Measurements from ENCODE around the gene EIF1. TPM values are rescaled to one million over a fixed set of nuclear protein-coding genes. Genes with fewer than 3 reads are reported as not detected.

Gene EIF1
- total and polyA plus RNA-seq, 2 of the 8 experiments (the other 6 are each of a cell fraction or from before 2014, with no cell fraction given) = 175 to 539 TPM

DNA sequence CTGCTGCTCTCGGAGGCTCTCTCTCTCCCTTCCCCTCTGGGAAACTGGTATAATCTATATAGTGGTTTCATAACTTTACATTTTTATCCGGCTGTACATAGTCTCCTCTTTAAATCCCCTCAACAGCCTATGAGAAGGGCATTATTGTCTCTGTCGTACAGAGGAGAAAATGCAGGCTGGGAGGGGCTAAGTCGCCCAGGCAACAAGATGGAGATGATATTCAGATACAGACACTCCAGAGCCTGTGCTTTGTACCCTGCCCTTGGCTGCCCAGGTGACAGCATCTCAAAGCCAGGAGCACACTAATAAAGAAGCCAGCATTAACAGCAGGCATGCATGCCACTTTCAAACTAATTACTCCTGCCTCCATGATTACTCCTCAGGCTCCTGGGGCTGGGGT, 4.7 kb upstream of the EIF1 start:
- no peak overlapping the region for H3K9ac ChIP-seq (replicated peaks in 1 of 4; ENCODE audit: extremely low read depth in 1 of 4, low read depth in 3 of 4, low read length in 3 of 4)
- no peak overlapping the region for H3K4me2 ChIP-seq (ENCODE audit: insufficient read depth in 1 of 2, low read depth in 2 of 2, low read length in 2 of 2)
- no peak overlapping the region for H2BK20ac ChIP-seq (ENCODE audit: low read length)
- no peak overlapping the region for H2BK12ac ChIP-seq (ENCODE audit: low read depth, low read length)
- no peak overlapping the region for H4K5ac ChIP-seq (ENCODE audit: insufficient read length, low read depth, low read length)
- no peak for FAIRE-seq
- H4K20me1 ChIP-seq (replicated peaks in 1 of 2; ENCODE audit: control insufficient read depth in 1 of 2, insufficient read depth in 2 of 2, low read length in 2 of 2) = no peaks in the 10 kb centered on the region
- DNase-seq (ENCODE audit: low read depth in 1 of 2, low spot score in 2 of 2) = no peak
- H3K79me2 ChIP-seq (ENCODE audit: control insufficient read depth in 1 of 2, insufficient read depth in 2 of 2, low read length in 2 of 2) = no peaks in the 10 kb centered on the region
- H3K36me3 ChIP-seq (ENCODE audit: control insufficient read depth in 2 of 4, insufficient read depth in 4 of 4, low read length in 3 of 4) = no peaks in the 10 kb centered on the region
- H3K4ac ChIP-seq (replicated peaks; ENCODE audit: insufficient read length, low read depth, low read length) = no peak overlapping the region
- no peaks in the 10 kb centered on the region for H3K27me3 ChIP-seq (replicated peaks in 1 of 4; ENCODE audit: control insufficient read depth in 3 of 4, extremely low read depth in 1 of 4, insufficient read depth in 3 of 4, low read length in 3 of 4)
- H4K8ac ChIP-seq (ENCODE audit: extremely low read depth, insufficient read depth, low read length) = no peak overlapping the region
- no peaks in the 10 kb centered on the region for H3K9me3 ChIP-seq (ENCODE audit: insufficient read depth in 2 of 2, low read depth in 1 of 2, low read length in 1 of 2)
- H2AK5ac ChIP-seq (ENCODE audit: low read depth, low read length) = no peak overlapping the region
- ChIA-PET POLR2A (ENCODE audit: partially characterized antibody) (interaction anchor here (0.7 kb wide), 1 partner anchor 36 kb away, joined by 4 read pairs; no protein-coding TSS in a partner anchor), CTCF (ENCODE audit: partially characterized antibody) (interaction anchor here (1.7 to 2.1 kb wide), 2 partner anchors 12 to 16 kb away, joined by 7 to 12 read pairs; no protein-coding TSS in a partner anchor)
- H4K91ac ChIP-seq (replicated peaks; ENCODE audit: insufficient read length, low read length) = no peak overlapping the region
- TF ChIP-seq, protein P1, sequence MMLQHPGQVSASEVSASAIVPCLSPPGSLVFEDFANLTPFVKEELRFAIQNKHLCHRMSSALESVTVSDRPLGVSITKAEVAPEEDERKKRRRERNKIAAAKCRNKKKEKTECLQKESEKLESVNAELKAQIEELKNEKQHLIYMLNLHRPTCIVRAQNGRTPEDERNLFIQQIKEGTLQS (IDR thresholded peaks at IDR 0.05; ENCODE audit: insufficient read depth, low read depth, low read length) = no peak
- TF ChIP-seq CTBP2 (IDR thresholded peaks at IDR 0.05; ENCODE audit: borderline replicate concordance, insufficient read depth, insufficient read length, low read length) = no peak
- no peak for TF ChIP-seq SP2 (IDR thresholded peaks at IDR 0.05; ENCODE audit: low read length)
- TF ChIP-seq SIX5 (IDR thresholded peaks at IDR 0.05; ENCODE audit: low read depth, low read length) = no peak
- no peak for TF ChIP-seq CHD2 (IDR thresholded peaks at IDR 0.05; ENCODE audit: low read length)
- no peak for TF ChIP-seq CBX5 (IDR thresholded peaks at IDR 0.05; ENCODE audit: low read depth, low read length)
- no peak for TF ChIP-seq SP1 (IDR thresholded peaks at IDR 0.05; ENCODE audit: low read depth, low read length)
- TF ChIP-seq, protein P2, sequence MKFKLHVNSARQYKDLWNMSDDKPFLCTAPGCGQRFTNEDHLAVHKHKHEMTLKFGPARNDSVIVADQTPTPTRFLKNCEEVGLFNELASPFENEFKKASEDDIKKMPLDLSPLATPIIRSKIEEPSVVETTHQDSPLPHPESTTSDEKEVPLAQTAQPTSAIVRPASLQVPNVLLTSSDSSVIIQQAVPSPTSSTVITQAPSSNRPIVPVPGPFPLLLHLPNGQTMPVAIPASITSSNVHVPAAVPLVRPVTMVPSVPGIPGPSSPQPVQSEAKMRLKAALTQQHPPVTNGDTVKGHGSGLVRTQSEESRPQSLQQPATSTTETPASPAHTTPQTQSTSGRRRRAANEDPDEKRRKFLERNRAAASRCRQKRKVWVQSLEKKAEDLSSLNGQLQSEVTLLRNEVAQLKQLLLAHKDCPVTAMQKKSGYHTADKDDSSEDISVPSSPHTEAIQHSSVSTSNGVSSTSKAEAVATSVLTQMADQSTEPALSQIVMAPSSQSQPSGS (IDR thresholded peaks at IDR 0.05; ENCODE audit: low read length) = no peak
- no peak for TF ChIP-seq FOSL1 (IDR thresholded peaks at IDR 0.05; ENCODE audit: insufficient read depth, low read depth, low read length)
- no peak for TF ChIP-seq TCF12 (IDR thresholded peaks at IDR 0.05; ENCODE audit: low read depth, low read length)
- TF ChIP-seq ASH2L (IDR thresholded peaks at IDR 0.05; ENCODE audit: low read length) = no peak
- no peak overlapping the region for H3K18ac ChIP-seq (ENCODE audit: extremely low read depth, low read length)
- no peak overlapping the region for H2BK120ac ChIP-seq (replicated peaks; ENCODE audit: low read depth, low read length)
- WGBS, 2 experiments (ENCODE audit: extremely low coverage in 1 of 2, insufficient coverage in 1 of 2, insufficient read length in 1 of 2, insufficient replicate concordance in 2 of 2, low coverage in 1 of 2, low lambda C conversion rate in 2 of 2, missing lambda C conversion rate in 1 of 2) = 79% methylated on average over 4 of the region's 4 CpGs; no CpG with 5 or more reads in 1 of the 2 experiments
- peaks cover under 1 to 8% (median 2%) of the 10 kb centered on the region in 4 experiments for H3K4me1 ChIP-seq (replicated peaks in 1 of 4; ENCODE audit: control insufficient read depth in 3 of 4, insufficient read depth in 4 of 4, low read length in 3 of 4)
- H3K79me1 ChIP-seq (ENCODE audit: low read depth, low read length) = no peaks in the 10 kb centered on the region
- no peak overlapping the region for H3K14ac ChIP-seq (ENCODE audit: insufficient read length)
- no peak overlapping the region; the same call in 1 of the 2 replicates for H2BK5ac ChIP-seq (ENCODE audit: low read depth, low read length)
- H3K23ac ChIP-seq (ENCODE audit: insufficient read length) = no peak overlapping the region
- H3K56ac ChIP-seq (replicated peaks; ENCODE audit: insufficient read length, low read depth, low read length) = no peak overlapping the region
- H3K27ac ChIP-seq (ENCODE audit: low read depth, low read length) = no peak overlapping the region
- peaks cover 2% of the 10 kb centered on the region; the same call in 1 of the 2 replicates for H3K23me2 ChIP-seq (ENCODE audit: low read depth, low read length)
- H3K4me3 ChIP-seq (ENCODE audit: extremely low read depth in 1 of 4, insufficient read depth in 2 of 4, low read depth in 3 of 4, low read length in 4 of 4) = no peak overlapping the region
- H2BK15ac ChIP-seq (ENCODE audit: low read length) = no peak overlapping the region
- H2AFZ ChIP-seq (ENCODE audit: low read length) = no peak overlapping the region
